A673 (cell line): Measurements from ENCODE around the gene CCDC134. TPM values are rescaled to one million over a fixed set of nuclear protein-coding genes. Genes with fewer than 3 reads are reported as not detected.

ENCODE experiments used
- BruUV-seq: library from RNA; stranded (reverse); fragments of 400-500 nt; replicated peaks from 2 replicates; lab custom pipeline; 2021; lab: Mats Ljungman, UMichigan
- CTCF ChIA-PET: fragments of 300-600 bp; sonication (Branson Sonifier 250); formaldehyde crosslinking; loops from one replicate; lab custom pipeline; 2022; ENCODE audit warnings: antibody characterized with exemption; lab: Charles Lee
- POLR2A ChIA-PET: fragments of 300-600 bp; sonication (Branson Sonifier 250); formaldehyde crosslinking; loops from one replicate; lab custom pipeline; 2022; ENCODE audit warnings: antibody characterized with exemption; ENCODE audit not compliant: low non-redundant PET; lab: Charles Lee
- DNase-seq: peaks from one replicate; pipeline ENCODE4 v3.0.0-alpha.2; 2015; ENCODE audit warnings: low spot score
- H3K27ac ChIP-seq: fragments of 200-600 bp; sonication (generic); 2 replicates; pipeline ENCODE4 v1.5.1; 2016; ENCODE audit warnings: mixed run types, low read depth, mild to moderate bottlenecking, mixed read lengths, antibody characterized with exemption, low read length; ENCODE audit not compliant: poor library complexity, severe bottlenecking
- H3K27me3 ChIP-seq: fragments of 200-600 bp; sonication (generic); replicated peaks from 2 replicates; pipeline ENCODE4 v1.6.1; 2017; ENCODE audit warnings: mixed run types, low read depth, mild to moderate bottlenecking, mixed read lengths, antibody characterized with exemption, low read length; ENCODE audit not compliant: insufficient read depth, poor library complexity
- H3K36me3 ChIP-seq: fragments of 200-600 bp; sonication (generic); 2 replicates; pipeline ENCODE4 v1.6.1; 2016; ENCODE audit warnings: mixed run types, mild to moderate bottlenecking, mixed read lengths, antibody characterized with exemption, low read length; ENCODE audit not compliant: insufficient read depth, poor library complexity, severe bottlenecking
- H3K4me1 ChIP-seq: fragments of 200-600 bp; sonication (generic); 2 replicates; pipeline ENCODE4 v1.6.1; 2017; ENCODE audit warnings: mixed run types, mild to moderate bottlenecking, mixed read lengths, antibody characterized with exemption, low read length; ENCODE audit not compliant: insufficient read depth, poor library complexity, severe bottlenecking
- H3K4me3 ChIP-seq: fragments of 200-600 bp; sonication (generic); 2 replicates; pipeline ENCODE4 v1.5.1; 2016; ENCODE audit warnings: low read depth, mixed run types, mild to moderate bottlenecking, mixed read lengths, low read length; ENCODE audit not compliant: poor library complexity, severe bottlenecking
- H3K9me3 ChIP-seq: fragments of 200-600 bp; sonication (generic); 2 replicates; pipeline ENCODE4 v1.6.1; 2016; ENCODE audit warnings: mixed run types, low read depth, mild to moderate bottlenecking, mixed read lengths, antibody characterized with exemption, low read length; ENCODE audit not compliant: poor library complexity, severe bottlenecking
- EZH2 ChIP-seq: fragments of 200-600 bp; sonication (generic); IDR thresholded peaks from 2 replicates; pipeline ENCODE4 v1.6.1; 2017; ENCODE audit warnings: borderline replicate concordance, low read depth, mild to moderate bottlenecking, mixed read lengths, antibody characterized with exemption, low read length; ENCODE audit not compliant: poor library complexity, severe bottlenecking
- intact Hi-C: fragments of 100-400 bp; cut with micrococcal nuclease; formaldehyde crosslinking; loops from one replicate; pipeline ENCODE4 v1.10.0; 2022; ENCODE audit not compliant: unreplicated experiment
- total RNA-seq: library from RNA; stranded (reverse); gene quantifications from 2 replicates; pipeline ENCODE4 v1.2.3, GENCODE V29; 2021
- TF ChIP-seq, protein P1 (sequence below): fragments of 300-800, 200-600 bp; sonication (generic); conservative IDR thresholded peaks from 2 replicates; pipeline ENCODE4 v1.5.1; 2017; ENCODE audit warnings: low read depth, mild to moderate bottlenecking, antibody characterized with exemption, low read length, moderate library complexity, mixed read lengths

CCDC134 gene
- total RNA-seq, 1 experiment from 2014 or later, result 27.4 TPM

DNA sequence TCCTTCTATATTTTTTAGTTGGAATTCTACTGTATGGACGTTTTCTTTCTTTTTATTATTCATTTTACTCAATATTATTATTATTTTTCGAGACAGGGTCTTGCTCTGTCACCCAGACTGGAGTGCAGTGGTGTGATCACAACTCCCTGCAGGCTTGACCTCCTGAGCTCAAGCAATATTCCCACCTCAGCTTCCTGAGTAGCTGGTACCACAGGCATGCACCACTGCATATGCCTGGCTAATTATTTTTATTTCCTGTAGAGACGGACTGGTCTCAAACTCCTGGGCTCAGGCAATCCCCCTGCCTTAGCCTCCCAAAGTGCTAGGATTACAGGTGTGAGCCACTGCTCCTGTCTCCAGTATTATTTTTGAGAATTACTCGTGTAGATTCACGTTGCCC lies 34.0 kb upstream of the CCDC134 start:
- POLR2A ChIA-PET, result no interaction called here
- no TSS peak for BruUV-seq
- Histone ChIP-seq H3K9me3 (no peaks in the 10 kb centered on the region), H3K36me3 (no peaks in the 10 kb centered on the region), H3K27ac (no peak overlapping the region), H3K4me3 (no peak overlapping the region), H3K4me1 (no peaks in the 10 kb centered on the region), H3K27me3 (no peaks in the 10 kb centered on the region)
- intact Hi-C loops, result no loop called here
- TF ChIP-seq, protein P1, sequence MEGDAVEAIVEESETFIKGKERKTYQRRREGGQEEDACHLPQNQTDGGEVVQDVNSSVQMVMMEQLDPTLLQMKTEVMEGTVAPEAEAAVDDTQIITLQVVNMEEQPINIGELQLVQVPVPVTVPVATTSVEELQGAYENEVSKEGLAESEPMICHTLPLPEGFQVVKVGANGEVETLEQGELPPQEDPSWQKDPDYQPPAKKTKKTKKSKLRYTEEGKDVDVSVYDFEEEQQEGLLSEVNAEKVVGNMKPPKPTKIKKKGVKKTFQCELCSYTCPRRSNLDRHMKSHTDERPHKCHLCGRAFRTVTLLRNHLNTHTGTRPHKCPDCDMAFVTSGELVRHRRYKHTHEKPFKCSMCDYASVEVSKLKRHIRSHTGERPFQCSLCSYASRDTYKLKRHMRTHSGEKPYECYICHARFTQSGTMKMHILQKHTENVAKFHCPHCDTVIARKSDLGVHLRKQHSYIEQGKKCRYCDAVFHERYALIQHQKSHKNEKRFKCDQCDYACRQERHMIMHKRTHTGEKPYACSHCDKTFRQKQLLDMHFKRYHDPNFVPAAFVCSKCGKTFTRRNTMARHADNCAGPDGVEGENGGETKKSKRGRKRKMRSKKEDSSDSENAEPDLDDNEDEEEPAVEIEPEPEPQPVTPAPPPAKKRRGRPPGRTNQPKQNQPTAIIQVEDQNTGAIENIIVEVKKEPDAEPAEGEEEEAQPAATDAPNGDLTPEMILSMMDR, result no peak
- TF ChIP-seq EZH2, result no peak
- CTCF ChIA-PET, result no interaction called here
- DNase-seq, result no peak

DNA sequence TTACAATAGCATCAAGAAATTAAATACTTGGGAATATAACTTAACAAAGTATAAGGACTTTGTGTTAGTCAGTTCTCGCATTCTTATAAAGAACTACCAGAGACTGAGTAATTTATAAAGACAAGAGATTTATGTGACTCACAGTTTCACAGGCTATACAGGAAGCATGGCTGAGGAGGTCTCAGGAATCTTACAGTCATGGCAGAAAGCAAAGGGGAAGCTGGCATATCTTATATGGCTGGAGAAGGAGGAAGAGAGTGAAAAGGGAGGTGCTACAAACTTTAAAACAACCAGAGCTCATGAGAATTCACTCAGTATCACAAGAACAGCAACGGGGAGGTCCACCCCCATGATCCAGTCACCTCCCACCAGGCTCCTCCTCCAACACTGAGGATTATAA lies 32.0 kb upstream of the CCDC134 start:
- no peak for TF ChIP-seq EZH2
- TF ChIP-seq, protein P1, result no peak
- Histone ChIP-seq H3K4me3 (no peak overlapping the region), H3K27me3 (no peaks in the 10 kb centered on the region), H3K4me1 (no peaks in the 10 kb centered on the region), H3K36me3 (no peaks in the 10 kb centered on the region), H3K27ac (no peak overlapping the region), H3K9me3 (no peaks in the 10 kb centered on the region)
- peak; percentile 54 for DNase-seq
- no TSS peak for BruUV-seq
- CTCF ChIA-PET, result interaction anchor here (0.6 kb wide), 1 partner anchor 349 kb away, joined by 3 read pairs; no protein-coding TSS in a partner anchor
- intact Hi-C loops, result no loop called here
- POLR2A ChIA-PET, result interaction anchor here (0.7 kb wide), 1 partner anchor 16 kb away, joined by 5 read pairs; no protein-coding TSS in a partner anchor

DNA sequence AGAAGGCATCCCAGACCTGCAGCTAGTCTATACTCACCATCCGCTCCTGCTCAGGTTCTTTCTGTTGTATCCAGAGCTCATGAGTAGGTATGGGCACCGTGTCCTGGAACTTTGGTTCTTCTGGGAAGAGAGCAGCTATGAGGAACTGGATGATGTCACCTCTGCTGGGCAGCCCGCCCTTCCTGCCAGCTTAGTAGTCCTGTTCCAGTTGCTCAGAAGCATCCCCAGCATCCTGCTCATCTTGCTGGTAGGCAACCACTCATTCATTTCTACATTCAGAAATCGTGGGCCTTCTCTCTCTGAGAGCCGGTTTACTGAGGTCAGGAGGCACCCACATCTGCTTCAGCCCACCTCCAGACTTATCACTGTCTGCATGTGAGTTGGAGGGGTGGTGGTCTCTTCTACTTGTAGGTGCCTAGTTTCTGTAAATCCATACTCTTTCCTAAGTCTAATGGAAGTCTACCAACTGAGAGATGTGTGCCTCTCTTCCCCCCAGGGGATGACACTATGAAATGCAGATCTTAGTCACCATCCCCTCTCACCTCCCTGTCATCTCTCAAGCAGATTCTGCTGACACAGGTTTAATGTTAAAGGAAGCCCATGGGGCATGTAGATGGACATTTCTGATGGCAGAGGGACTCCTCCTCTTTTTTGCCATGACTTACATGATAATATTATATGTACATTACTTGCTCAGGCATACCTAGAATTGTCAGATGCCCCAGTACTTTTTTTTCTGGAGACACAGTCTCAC lies 29.6 kb upstream of the CCDC134 start:
- POLR2A ChIA-PET, result interaction anchor here (0.6 kb wide), 1 partner anchor 104 kb away, joined by 3 read pairs; no protein-coding TSS in a partner anchor
- no peaks in the 10 kb centered on the region for H3K4me1 ChIP-seq
- no peak overlapping the region for H3K4me3 ChIP-seq
- no peaks in the 10 kb centered on the region for H3K9me3 ChIP-seq
- intact Hi-C loops, result no loop called here
- no peaks in the 10 kb centered on the region for H3K27me3 ChIP-seq
- DNase-seq, result no peak
- CTCF ChIA-PET, result no interaction called here
- no TSS peak for BruUV-seq
- H3K27ac ChIP-seq, result no peak overlapping the region
- TF ChIP-seq, protein P1, result no peak
- no peak for TF ChIP-seq EZH2
- no peaks in the 10 kb centered on the region for H3K36me3 ChIP-seq
